ENCODE measurements around the gene TBCA.

GRCh38 chr5:77709993-77710685, 66.0 kb downstream of the TBCA start:
- TF ChIP-seq KAT2B (IDR thresholded peaks at IDR 0.05; ENCODE audit: borderline replicate concordance, low read depth, low read length) (no peak), CTCF (CRISPR knock-in tag; IDR thresholded peaks at IDR 0.05) (no peak)

Data from HepG2 (cell line).